Measurements from ENCODE around the gene PEX5L. TPM values are rescaled to one million over a fixed set of nuclear protein-coding genes. Genes with fewer than 3 reads are reported as not detected.

PEX5L gene
- total RNA-seq, 2 donors from 2014 or later, result 4.2 to 13.2 TPM

- no peaks in the 10 kb centered on the region for H3K9me3 ChIP-seq
- H3K27ac ChIP-seq, result no peak overlapping the region
- H3K4me1 ChIP-seq, result no peaks in the 10 kb centered on the region
- intact Hi-C loops (cut with DNase I), result no loop called here
- H3K27me3 ChIP-seq, result no peaks in the 10 kb centered on the region
- H3K4me3 ChIP-seq, result no peak overlapping the region
- ATAC-seq (no peak), DNase-seq (no peak)
- WGBS, 2 donors, result 93 to 100% methylated on average over 1 of the region's 1 CpG
- H3K36me3 ChIP-seq (replicated peaks in 1 of 2; ENCODE audit: insufficient read depth in 1 of 2, low read depth in 2 of 2), result no peaks in the 10 kb centered on the region
- TF ChIP-seq CTCF (IDR thresholded peaks at IDR 0.05) (no peak), POLR2A (IDR thresholded peaks at IDR 0.05) (no peak)
Measured at GRCh38 chr3:179867961-179868360, 168.8 kb downstream of the PEX5L start.

- no peaks in the 10 kb centered on the region for H3K9me3 ChIP-seq
- H3K4me3 ChIP-seq, result no peak overlapping the region
- ATAC-seq (no peak), DNase-seq (no peak)
- H3K36me3 ChIP-seq (replicated peaks in 1 of 2; ENCODE audit: insufficient read depth in 1 of 2, low read depth in 2 of 2), result no peaks in the 10 kb centered on the region
- WGBS, 2 donors, result 47 to 58% methylated on average over 5 of the region's 5 CpGs
- no peak overlapping the region for H3K27ac ChIP-seq
- no peaks in the 10 kb centered on the region for H3K27me3 ChIP-seq
- TF ChIP-seq CTCF (IDR thresholded peaks at IDR 0.05) (no peak), POLR2A (IDR thresholded peaks at IDR 0.05) (no peak)
- no peaks in the 10 kb centered on the region for H3K4me1 ChIP-seq
- intact Hi-C loops (cut with DNase I), result no loop called here
Measured at GRCh38 chr3:179865861-179866505, 170.8 kb downstream of the PEX5L start.

GRCh38 chr3:179861953-179862352 lies 174.8 kb downstream of the PEX5L start:
- TF ChIP-seq CTCF (IDR thresholded peaks at IDR 0.05) (no peak), POLR2A (IDR thresholded peaks at IDR 0.05) (no peak)
- Histone ChIP-seq H3K27ac (no peak overlapping the region), H3K36me3 (replicated peaks in 1 of 2; ENCODE audit: insufficient read depth in 1 of 2, low read depth in 2 of 2) (no peaks in the 10 kb centered on the region), H3K4me1 (no peaks in the 10 kb centered on the region), H3K27me3 (no peaks in the 10 kb centered on the region), H3K4me3 (no peak overlapping the region), H3K9me3 (no peaks in the 10 kb centered on the region)
- DNase-seq, result no peak
- 95 to 97% methylated on average over 4 of the region's 4 CpGs for WGBS, 2 donors
- intact Hi-C loops (cut with DNase I), result no loop called here
- ATAC-seq, result no peak

GRCh38 chr3:179861292-179861691 lies 175.4 kb downstream of the PEX5L start:
- ATAC-seq, result no peak
- H3K4me3 ChIP-seq, result no peak overlapping the region
- TF ChIP-seq CTCF (IDR thresholded peaks at IDR 0.05) (no peak), POLR2A (IDR thresholded peaks at IDR 0.05) (no peak)
- no peak for DNase-seq
- H3K36me3 ChIP-seq (replicated peaks in 1 of 2; ENCODE audit: insufficient read depth in 1 of 2, low read depth in 2 of 2), result no peaks in the 10 kb centered on the region
- no peak overlapping the region for H3K27ac ChIP-seq
- WGBS, 2 donors, result 92 to 96% methylated on average over 4 to 5 of the region's 5 CpGs
- H3K4me1 ChIP-seq, result no peaks in the 10 kb centered on the region
- intact Hi-C loops (cut with DNase I), result no loop called here
- no peaks in the 10 kb centered on the region for H3K27me3 ChIP-seq
- no peaks in the 10 kb centered on the region for H3K9me3 ChIP-seq
